HG03066 (cell line): Measurements from ENCODE around the gene UCN.

ENCODE experiments used
- ATAC-seq: cut with Tn5 transposase; IDR thresholded peaks from one replicate; pipeline ENCODE4 v1.9.1; 2021; ENCODE audit warnings: low read depth; ENCODE audit not compliant: unreplicated experiment

Gene UCN

GRCh38 chr2:27263287-27264252, 44.7 kb downstream of the UCN start:
- ATAC-seq: no peak

- ATAC-seq: no peak
These were observed 45.6 kb downstream of the UCN start, which contains the start of gene SLC30A3 for GRCh38 chr2:27262379-27263286. Gene SLC30A3 (minus strand): TSS chr2:27263047. CDS start chr2:27262906, 141 bp downstream.

GRCh38 chr2:27261926-27262298, 46.3 kb downstream of the UCN start:
- ATAC-seq: no peak

GRCh38 chr2:27261241-27261925, 46.9 kb downstream of the UCN start:
- no peak for ATAC-seq

- ATAC-seq: no peak
These were observed 50.2 kb downstream of the UCN start for GRCh38 chr2:27258051-27258450.
